SU-DHL-6 (cell line): ENCODE measurements around the gene HGS.
"Not testable (repeated sequence)": the region's sequence is repeated elsewhere in the genome, so short reads cannot be mapped to it uniquely, and the experiment has no call there.

Experiments
- H2AFZ ChIP-seq: fragments of 200-600 bp; sonication (generic); 2 replicates; pipeline ENCODE4 v1.6.1; 2014; ENCODE audit warnings: low read depth, mild to moderate bottlenecking, moderate library complexity, mixed read lengths, antibody characterized with exemption, low read length; ENCODE audit not compliant: severe bottlenecking
- H3F3A ChIP-seq: fragments of 200-600 bp; shearing (Covaris generic); 2 replicates; pipeline ENCODE4 v1.6.0; 2016; ENCODE audit warnings: antibody characterized with exemption, mild to moderate bottlenecking; ENCODE audit not compliant: insufficient read depth
- H3K27ac ChIP-seq: fragments of 200-600 bp; sonication (generic); 2 replicates; pipeline ENCODE4 v1.5.1; 2016; ENCODE audit warnings: low read depth, mild to moderate bottlenecking, low read length, moderate library complexity, mixed read lengths
- H3K27me3 ChIP-seq: fragments of 200-600 bp; sonication (generic), shearing (Covaris generic); 2 replicates; pipeline ENCODE4 v1.6.0; 2014; ENCODE audit warnings: mild to moderate bottlenecking, low read length
- H3K36me3 ChIP-seq: fragments of 200-600 bp; sonication (generic); 2 replicates; pipeline ENCODE4 v1.6.1; 2014; ENCODE audit warnings: mild to moderate bottlenecking, low read length, mixed read lengths
- H3K4me2 ChIP-seq: fragments of 300-600, 200-600 bp; shearing (Covaris generic), sonication (generic); 2 replicates; pipeline ENCODE4 v1.6.0; 2014; ENCODE audit warnings: low read length, low read depth, mild to moderate bottlenecking; ENCODE audit not compliant: poor library complexity, severe bottlenecking
- H3K4me3 ChIP-seq: fragments of 200-600 bp; sonication (generic); 2 replicates; pipeline ENCODE4 v1.5.1; 2014; ENCODE audit warnings: antibody characterized with exemption, low read length, mild to moderate bottlenecking, mixed read lengths; ENCODE audit not compliant: insufficient read depth, poor library complexity, severe bottlenecking
- H3K79me2 ChIP-seq: fragments of 200-600 bp; sonication (generic); 2 replicates; pipeline ENCODE4 v1.6.1; 2014; ENCODE audit warnings: mild to moderate bottlenecking, low read length, moderate library complexity; ENCODE audit not compliant: insufficient read depth
- H3K9ac ChIP-seq: fragments of 200-600 bp; sonication (generic); 2 replicates; pipeline ENCODE4 v1.7.0; 2014; ENCODE audit warnings: mild to moderate bottlenecking, low read length
- H3K9me2 ChIP-seq: fragments of 200-600 bp; sonication (generic); replicated peaks from 2 replicates; pipeline ENCODE4 v1.6.1; 2014; ENCODE audit warnings: low read length; ENCODE audit not compliant: insufficient read depth
- H3K9me3 ChIP-seq: fragments of 200-600 bp; sonication (generic); 2 replicates; pipeline ENCODE4 v1.6.1; 2014; ENCODE audit warnings: low read length, mixed read lengths; ENCODE audit not compliant: insufficient read depth
- H4K20me1 ChIP-seq: fragments of 200-600 bp; sonication (generic); 2 replicates; pipeline ENCODE4 v1.6.1; 2014; ENCODE audit warnings: low read depth, mild to moderate bottlenecking, antibody characterized with exemption, low read length, moderate library complexity, mixed read lengths
- EZH2phosphoT487 ChIP-seq: fragments of 200-600 bp; sonication (generic), shearing (Covaris generic); conservative IDR thresholded peaks from 2 replicates; pipeline ENCODE4 v1.6.1; 2018; ENCODE audit warnings: mild to moderate bottlenecking, antibody characterized with exemption, low read length, moderate library complexity, mixed read lengths
- TF ChIP-seq, protein P1 (sequence below): fragments of 200-600 bp; sonication (generic); IDR thresholded peaks from one replicate; pipeline ENCODE4 v1.5.1; 2017; ENCODE audit warnings: antibody characterized with exemption, mild to moderate bottlenecking, low read length, moderate library complexity; ENCODE audit not compliant: insufficient read depth, poor library complexity, severe bottlenecking

Gene HGS

DNA sequence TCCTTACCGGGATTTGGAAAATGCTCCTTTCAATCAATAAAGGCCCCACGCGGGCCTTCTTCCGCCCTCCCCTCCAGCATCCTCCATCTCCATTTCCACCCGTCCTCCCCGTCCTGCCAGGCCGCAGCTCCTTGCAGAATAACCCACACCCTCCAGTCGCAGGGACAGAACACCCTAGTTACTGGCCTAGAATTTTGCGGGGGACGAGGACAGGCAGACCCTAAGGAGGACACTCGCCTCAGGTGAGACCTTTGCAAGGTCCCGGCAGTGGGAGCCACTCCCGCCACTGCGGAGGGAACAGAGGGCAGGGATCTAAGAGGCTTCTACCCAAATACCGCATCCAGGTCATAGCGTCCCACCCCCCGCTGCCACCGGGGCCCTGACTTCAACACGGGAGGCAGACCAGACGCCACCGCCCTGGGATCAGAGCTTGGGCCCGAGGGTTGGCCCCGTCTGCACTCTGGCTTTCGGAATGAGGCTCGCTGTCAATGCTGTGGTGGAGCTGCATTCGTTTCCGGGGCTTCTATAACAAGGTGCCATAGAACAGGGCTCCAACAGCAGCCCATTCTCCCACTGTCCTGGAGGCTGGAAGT is 55.1 kb downstream of the HGS start:
- no peak overlapping the region for H3K27ac ChIP-seq
- no peaks in the 10 kb centered on the region for H3K36me3 ChIP-seq
- no peaks in the 10 kb centered on the region for H3K27me3 ChIP-seq
- no peaks in the 10 kb centered on the region for H3K9me2 ChIP-seq
- H3K79me2 ChIP-seq: no peaks in the 10 kb centered on the region
- no peak overlapping the region for H3K9ac ChIP-seq
- no peaks in the 10 kb centered on the region for H3K9me3 ChIP-seq
- H3F3A ChIP-seq: no peaks in the 10 kb centered on the region
- no peak overlapping the region for H2AFZ ChIP-seq
- no peak overlapping the region for H3K4me2 ChIP-seq
- H3K4me3 ChIP-seq: no peak overlapping the region
- no peaks in the 10 kb centered on the region for H4K20me1 ChIP-seq
- TF ChIP-seq, protein P1, sequence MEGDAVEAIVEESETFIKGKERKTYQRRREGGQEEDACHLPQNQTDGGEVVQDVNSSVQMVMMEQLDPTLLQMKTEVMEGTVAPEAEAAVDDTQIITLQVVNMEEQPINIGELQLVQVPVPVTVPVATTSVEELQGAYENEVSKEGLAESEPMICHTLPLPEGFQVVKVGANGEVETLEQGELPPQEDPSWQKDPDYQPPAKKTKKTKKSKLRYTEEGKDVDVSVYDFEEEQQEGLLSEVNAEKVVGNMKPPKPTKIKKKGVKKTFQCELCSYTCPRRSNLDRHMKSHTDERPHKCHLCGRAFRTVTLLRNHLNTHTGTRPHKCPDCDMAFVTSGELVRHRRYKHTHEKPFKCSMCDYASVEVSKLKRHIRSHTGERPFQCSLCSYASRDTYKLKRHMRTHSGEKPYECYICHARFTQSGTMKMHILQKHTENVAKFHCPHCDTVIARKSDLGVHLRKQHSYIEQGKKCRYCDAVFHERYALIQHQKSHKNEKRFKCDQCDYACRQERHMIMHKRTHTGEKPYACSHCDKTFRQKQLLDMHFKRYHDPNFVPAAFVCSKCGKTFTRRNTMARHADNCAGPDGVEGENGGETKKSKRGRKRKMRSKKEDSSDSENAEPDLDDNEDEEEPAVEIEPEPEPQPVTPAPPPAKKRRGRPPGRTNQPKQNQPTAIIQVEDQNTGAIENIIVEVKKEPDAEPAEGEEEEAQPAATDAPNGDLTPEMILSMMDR: no peak

DNA sequence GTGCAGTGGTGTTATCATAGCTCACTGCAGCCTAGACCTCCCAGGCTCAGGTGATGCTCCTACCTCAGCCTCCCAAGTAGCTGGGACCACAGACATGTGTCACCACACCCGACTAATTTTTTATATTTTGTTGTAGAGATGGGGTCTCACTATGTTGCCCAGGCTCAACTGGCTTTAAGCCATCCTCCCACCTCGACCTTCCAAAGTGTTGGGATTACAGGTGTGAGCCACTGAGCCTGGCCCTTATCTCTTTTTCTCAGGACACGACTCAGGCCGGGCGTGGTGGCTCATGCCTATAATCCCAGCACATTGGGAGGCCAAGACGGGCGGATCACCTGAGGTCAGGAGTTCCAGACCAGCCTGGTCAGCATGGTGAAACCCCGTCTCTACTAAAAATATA is 55.8 kb downstream of the HGS start:
- not testable (repeated sequence) for H4K20me1 ChIP-seq, H3K4me3 ChIP-seq, H3K36me3 ChIP-seq, H3K27ac ChIP-seq, H3K9me3 ChIP-seq, H3K27me3 ChIP-seq, H3K9ac ChIP-seq, H3K79me2 ChIP-seq, H3K4me2 ChIP-seq, H2AFZ ChIP-seq, H3K9me2 ChIP-seq, H3F3A ChIP-seq

DNA sequence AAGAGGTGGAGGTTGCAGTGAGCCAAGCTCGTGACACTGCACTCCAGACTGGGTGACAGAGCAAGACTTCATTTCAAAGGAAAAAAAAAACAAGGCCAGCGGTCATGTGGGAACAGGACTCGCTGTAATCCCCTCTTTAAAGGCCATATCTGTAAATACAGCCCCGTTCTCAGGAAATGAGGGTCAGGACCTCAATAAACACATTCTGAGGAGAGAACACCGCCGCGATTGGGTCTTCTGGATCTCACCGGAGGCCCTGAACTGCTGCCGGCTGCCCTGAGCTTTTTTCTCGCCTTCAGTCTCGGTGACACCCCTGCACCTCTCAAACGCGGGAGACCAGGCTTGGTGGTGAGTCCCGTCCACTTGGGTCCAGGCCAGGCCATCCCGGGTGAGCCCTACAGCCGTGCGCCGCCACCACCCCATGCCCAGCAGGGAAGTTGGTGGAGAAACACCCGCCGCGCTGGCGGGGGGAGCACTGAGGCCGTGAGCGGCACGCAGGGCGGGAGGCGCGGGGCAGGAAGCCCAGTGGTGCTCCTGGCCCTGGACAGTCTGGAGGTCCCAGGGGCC is 56.7 kb downstream of the HGS start:
- no peaks in the 10 kb centered on the region for H3F3A ChIP-seq
- no peaks in the 10 kb centered on the region for H3K9me2 ChIP-seq
- no peak overlapping the region for H3K9ac ChIP-seq
- no peaks in the 10 kb centered on the region for H4K20me1 ChIP-seq
- H3K27ac ChIP-seq: no peak overlapping the region
- H3K36me3 ChIP-seq: no peaks in the 10 kb centered on the region
- H3K79me2 ChIP-seq: no peaks in the 10 kb centered on the region
- no peaks in the 10 kb centered on the region for H3K27me3 ChIP-seq
- TF ChIP-seq EZH2phosphoT487: no peak
- TF ChIP-seq, protein P1: no peak
- no peaks in the 10 kb centered on the region for H3K9me3 ChIP-seq
- H3K4me2 ChIP-seq: no peak overlapping the region
- H3K4me3 ChIP-seq: no peak overlapping the region
- no peak overlapping the region for H2AFZ ChIP-seq

DNA sequence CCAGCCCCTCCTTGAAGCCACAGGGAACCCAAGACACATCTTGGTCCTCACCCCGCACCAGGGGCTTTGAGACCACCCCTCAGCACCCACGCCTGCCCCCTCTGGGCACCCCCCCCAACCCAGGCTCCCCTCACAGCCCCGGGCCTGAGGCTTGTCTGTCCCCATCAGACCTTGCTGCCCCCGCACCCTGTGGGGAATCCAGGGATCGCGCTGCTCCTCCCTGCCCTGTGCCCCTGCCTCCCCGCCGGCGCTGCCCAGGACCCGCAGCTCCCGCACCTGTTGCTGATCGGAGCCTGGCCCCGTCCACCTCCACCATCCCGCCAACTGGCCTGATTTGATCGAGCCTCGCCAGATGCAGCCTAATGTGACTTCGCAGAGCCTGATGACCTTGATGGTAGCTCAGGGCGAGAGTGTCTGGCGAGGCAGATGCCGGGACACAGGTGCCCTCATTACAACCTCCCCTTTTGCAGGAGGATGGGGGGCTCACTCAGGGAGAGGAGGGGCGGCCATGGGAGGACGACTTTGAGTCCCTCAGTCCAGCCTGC is 57.3 kb downstream of the HGS start:
- H3K27me3 ChIP-seq: no peaks in the 10 kb centered on the region
- no peak overlapping the region for H3K4me2 ChIP-seq
- H3K9me2 ChIP-seq: no peaks in the 10 kb centered on the region

More for the DNA sequence above, 57.3 kb downstream of the HGS start:
- H2AFZ ChIP-seq: no peak overlapping the region
- no peaks in the 10 kb centered on the region for H4K20me1 ChIP-seq
- H3K79me2 ChIP-seq: no peaks in the 10 kb centered on the region
- no peaks in the 10 kb centered on the region for H3K36me3 ChIP-seq
- H3K27ac ChIP-seq: no peak overlapping the region
- no peak overlapping the region for H3K9ac ChIP-seq
- H3F3A ChIP-seq: no peaks in the 10 kb centered on the region
- no peak overlapping the region for H3K4me3 ChIP-seq
- no peaks in the 10 kb centered on the region for H3K9me3 ChIP-seq
- TF ChIP-seq, protein P1: no peak
- TF ChIP-seq EZH2phosphoT487: no peak
